Transverse colon (tissue), 4 donors: Measurements from ENCODE around the gene AHDC1.
A peak's percentile ranks its signal among the peaks of the same experiment; 100 is the strongest.

Experiments
- EP300 ChIP-seq: sonication (generic); formaldehyde crosslinking; IDR thresholded peaks from one replicate; pipeline ENCODE4 v1.6.1; 2017; ENCODE audit warnings: antibody characterized with exemption, low read depth
- POLR2A ChIP-seq: fragments of 450-650 bp; IDR thresholded peaks from one replicate; pipeline ENCODE4 v1.6.1; 2016; ENCODE audit warnings: antibody characterized with exemption, mild to moderate bottlenecking, moderate library complexity
- POLR2AphosphoS5 ChIP-seq, 3 donors: sonication (generic); formaldehyde crosslinking; IDR thresholded peaks; one replicate each; pipeline ENCODE4 v1.6.1; 2016; ENCODE audit warnings: antibody characterized with exemption in 3 of 3
- TF ChIP-seq, protein P1 (sequence below), 5 experiments: fragments of 200-600 bp in 3 of 5; fragments of 450-650 bp in 2 of 5; sonication (generic) in 3 of 5; IDR thresholded peaks; 1 replicate in 2 of 5; 2 replicates in 3 of 5; pipeline ENCODE4 v1.5.1; 2016 to 2017; ENCODE audit warnings: antibody characterized with exemption in 5 of 5, inconsistent platforms in 3 of 5, mild to moderate bottlenecking in 2 of 5, moderate library complexity in 1 of 5

DNA sequence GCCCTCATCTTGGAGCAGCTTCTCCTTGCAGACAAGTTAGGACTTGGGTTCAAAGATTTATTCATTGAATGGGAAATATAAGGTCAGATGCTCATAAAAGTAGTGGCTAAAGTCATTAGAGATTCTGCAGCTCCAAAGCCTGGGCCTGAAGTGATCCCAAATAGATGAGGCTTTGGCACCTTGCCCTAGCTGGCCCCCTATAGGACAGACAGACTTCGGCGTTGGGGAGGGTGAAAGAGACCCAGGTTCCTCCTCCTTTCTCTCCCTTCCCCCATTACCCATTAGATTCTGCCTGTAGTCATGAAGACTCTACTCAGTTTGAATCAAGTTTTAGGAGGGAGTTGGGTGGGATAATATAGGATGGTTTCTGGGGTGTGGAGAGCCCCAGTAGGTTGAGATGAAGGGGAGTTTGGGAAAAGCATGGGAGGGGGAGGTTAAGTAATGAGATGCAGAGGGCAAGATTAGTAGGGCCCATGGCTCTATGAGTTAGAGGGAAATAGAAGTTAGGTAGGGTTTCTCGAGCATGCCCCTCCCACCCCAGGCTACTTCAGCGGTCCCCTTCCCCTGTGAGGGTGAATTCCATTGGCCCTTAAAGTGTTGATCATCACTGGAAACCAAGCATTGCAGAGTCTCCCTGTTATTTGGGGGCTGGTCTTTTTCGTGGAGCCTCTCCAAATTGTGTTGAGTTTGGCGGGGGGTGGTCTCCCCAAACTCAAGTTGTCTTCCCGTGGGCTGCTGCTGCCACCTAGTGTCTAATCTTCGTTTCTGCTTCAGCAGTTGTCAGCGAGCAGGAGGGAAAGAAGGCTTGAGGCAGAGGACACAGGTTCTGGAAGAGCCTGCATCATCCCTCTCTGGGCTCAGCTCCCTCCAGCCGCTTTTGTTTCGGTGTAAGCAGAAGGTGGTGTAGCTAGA is 2.1 kb upstream of the AHDC1 start:
- TF ChIP-seq, protein P1, sequence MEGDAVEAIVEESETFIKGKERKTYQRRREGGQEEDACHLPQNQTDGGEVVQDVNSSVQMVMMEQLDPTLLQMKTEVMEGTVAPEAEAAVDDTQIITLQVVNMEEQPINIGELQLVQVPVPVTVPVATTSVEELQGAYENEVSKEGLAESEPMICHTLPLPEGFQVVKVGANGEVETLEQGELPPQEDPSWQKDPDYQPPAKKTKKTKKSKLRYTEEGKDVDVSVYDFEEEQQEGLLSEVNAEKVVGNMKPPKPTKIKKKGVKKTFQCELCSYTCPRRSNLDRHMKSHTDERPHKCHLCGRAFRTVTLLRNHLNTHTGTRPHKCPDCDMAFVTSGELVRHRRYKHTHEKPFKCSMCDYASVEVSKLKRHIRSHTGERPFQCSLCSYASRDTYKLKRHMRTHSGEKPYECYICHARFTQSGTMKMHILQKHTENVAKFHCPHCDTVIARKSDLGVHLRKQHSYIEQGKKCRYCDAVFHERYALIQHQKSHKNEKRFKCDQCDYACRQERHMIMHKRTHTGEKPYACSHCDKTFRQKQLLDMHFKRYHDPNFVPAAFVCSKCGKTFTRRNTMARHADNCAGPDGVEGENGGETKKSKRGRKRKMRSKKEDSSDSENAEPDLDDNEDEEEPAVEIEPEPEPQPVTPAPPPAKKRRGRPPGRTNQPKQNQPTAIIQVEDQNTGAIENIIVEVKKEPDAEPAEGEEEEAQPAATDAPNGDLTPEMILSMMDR (IDR thresholded peaks at IDR 0.05) = peak; percentile 81 to 86 (median 81)
- TF ChIP-seq POLR2A = no peak
- no peak for TF ChIP-seq POLR2AphosphoS5 (IDR thresholded peaks at IDR 0.05)
- no peak for TF ChIP-seq EP300
